GM12878 (cell line): ENCODE measurements around the gene GPR173. TPM values are rescaled to one million over a fixed set of nuclear protein-coding genes. Genes with fewer than 3 reads are reported as not detected.

Source experiments
- ATAC-seq: fragments of 200-7000 bp; cut with Tn5 transposase; 3 replicates; pipeline ENCODE4 v1.9.1; 2020; ENCODE audit warnings: mild to moderate bottlenecking, moderate library complexity
- BruUV-seq: library from RNA; stranded (reverse); fragments of 400-500 nt; replicated peaks from 2 replicates; lab custom pipeline; 2021; lab: Mats Ljungman, UMichigan
- CTCF ChIA-PET: fragments of 300-600 bp; sonication (Branson Sonifier 250); formaldehyde crosslinking; extraction: SDS; loops from one replicate; lab custom pipeline; 2021; ENCODE audit warnings: inconsistent platforms; lab: Yijun Ruan, JAX
- POLR2A ChIA-PET: fragments of 350-600 bp; formaldehyde crosslinking; extraction: SDS; loops from one replicate; lab custom pipeline; 2021; ENCODE audit warnings: inconsistent platforms; lab: Charles Lee
- RAD21 ChIA-PET: fragments of 300-600 bp; sonication (Branson Sonifier 250); formaldehyde crosslinking; loops from one replicate; lab custom pipeline; 2023; ENCODE audit warnings: antibody characterized with exemption; ENCODE audit not compliant: unreplicated experiment; lab: Charles Lee
- SMC1A ChIA-PET: fragments of 300-600 bp; sonication (Branson Sonifier 250); formaldehyde crosslinking; loops from one replicate; lab custom pipeline; 2023; ENCODE audit not compliant: unreplicated experiment, uncharacterized antibody; lab: Charles Lee
- DNase-seq: peaks from one replicate; pipeline ENCODE4 v3.0.0-alpha.2; 2011; ENCODE audit warnings: low read depth, low spot score
- FAIRE-seq: peaks from 3 replicates; lab custom pipeline; 2011; peaks lifted over from hg19 to GRCh38; lab: Jason Lieb, UNC
- H2AFZ ChIP-seq: 2 replicates; pipeline ENCODE4 v1.6.0; 2011; ENCODE audit warnings: low read depth, low read length, control low read depth; ENCODE audit not compliant: control insufficient read depth
- H3K27ac ChIP-seq: 2 replicates; pipeline ENCODE4 v1.5.1; 2011; ENCODE audit warnings: control low read depth; ENCODE audit not compliant: control insufficient read depth, insufficient read depth
- H3K27me3 ChIP-seq, 2 experiments: replicated peaks in 1 of 2; 2 replicates each; pipeline versions ENCODE4 v1.6.0 to v1.6.1; 2011; ENCODE audit warnings: low read length in 1 of 2; ENCODE audit not compliant: control insufficient read depth in 2 of 2, insufficient read depth in 2 of 2
- H3K36me3 ChIP-seq, 2 experiments: 2 replicates each; pipeline ENCODE4 v1.5.1; 2011; ENCODE audit warnings: low read length in 1 of 2; ENCODE audit not compliant: control insufficient read depth in 2 of 2, insufficient read depth in 2 of 2
- H3K4me1 ChIP-seq: 2 replicates; pipeline ENCODE4 v1.6.1; 2011; ENCODE audit warnings: mild to moderate bottlenecking, low read length, moderate library complexity, mixed read lengths; ENCODE audit not compliant: control insufficient read depth, insufficient read depth
- H3K4me2 ChIP-seq: 2 replicates; pipeline ENCODE4 v1.6.0; 2011; ENCODE audit warnings: control low read depth; ENCODE audit not compliant: control insufficient read depth, insufficient read depth
- H3K4me3 ChIP-seq: fragments of 200-600 bp; sonication (generic); 2 replicates; pipeline ENCODE4 v1.5.1; 2016
- H3K79me2 ChIP-seq: 2 replicates; pipeline ENCODE4 v1.6.0; 2011; ENCODE audit warnings: low read length; ENCODE audit not compliant: control insufficient read depth, insufficient read depth
- H3K9ac ChIP-seq: 2 replicates; pipeline ENCODE4 v1.8.0; 2011; ENCODE audit warnings: low read length, control low read depth, mixed read lengths; ENCODE audit not compliant: control insufficient read depth, insufficient read depth
- H3K9me3 ChIP-seq: replicated peaks from 3 replicates; pipeline ENCODE4 v1.5.1; 2011; ENCODE audit warnings: mild to moderate bottlenecking, low read length; ENCODE audit not compliant: control insufficient read depth, insufficient read depth
- H4K20me1 ChIP-seq: 2 replicates; pipeline ENCODE4 v1.6.0; 2011; ENCODE audit not compliant: control insufficient read depth, insufficient read depth
- EGR1 ChIP-seq, 2 experiments: IDR thresholded peaks; 1 replicate in 1 of 2; 2 replicates in 1 of 2; pipeline ENCODE4 v1.6.1; 2011 to 2012; ENCODE audit warnings: low read depth in 2 of 2, low read length in 2 of 2, borderline replicate concordance in 1 of 2, mild to moderate bottlenecking in 1 of 2, moderate library complexity in 1 of 2
- MTA3 ChIP-seq: IDR thresholded peaks from 2 replicates; pipeline ENCODE4 v1.6.1; 2012; ENCODE audit warnings: low read length, inconsistent platforms, borderline replicate concordance
- NR2C1 ChIP-seq: fragments of 450-650 bp; IDR thresholded peaks from 2 replicates; pipeline ENCODE4 v1.6.1; 2017; ENCODE audit warnings: antibody characterized with exemption, mild to moderate bottlenecking, moderate library complexity
- PAX5 ChIP-seq: IDR thresholded peaks from 2 replicates; pipeline ENCODE4 v1.6.1; 2011; ENCODE audit warnings: low read depth, low read length, borderline replicate concordance
- POLR2A ChIP-seq: IDR thresholded peaks from 2 replicates; pipeline ENCODE4 v1.6.1; 2011; ENCODE audit warnings: low read depth, mild to moderate bottlenecking, low read length
- RUNX3 ChIP-seq: IDR thresholded peaks from 2 replicates; pipeline ENCODE4 v1.6.1; 2012; ENCODE audit warnings: low read length, inconsistent platforms
- SMC3 ChIP-seq: IDR thresholded peaks from 2 replicates; pipeline ENCODE4 v1.6.1; 2011; ENCODE audit warnings: low read length, improper control_type of control experiment, borderline replicate concordance
- YY1 ChIP-seq: IDR thresholded peaks from 2 replicates; pipeline ENCODE4 v1.6.1; 2011; ENCODE audit warnings: low read depth, mild to moderate bottlenecking, low read length
- ZNF24 ChIP-seq: fragments of 450-650 bp; IDR thresholded peaks from 2 replicates; pipeline ENCODE4 v1.6.1; 2017; ENCODE audit warnings: antibody characterized with exemption, mild to moderate bottlenecking
- ZNF274 ChIP-seq: IDR thresholded peaks from one replicate; pipeline ENCODE4 v1.8.0; 2011; ENCODE audit not compliant: insufficient read length, insufficient read depth
- ZNF384 ChIP-seq: IDR thresholded peaks from 2 replicates; pipeline ENCODE4 v1.6.1; 2012; ENCODE audit warnings: low read depth, mild to moderate bottlenecking, low read length, improper control_type of control experiment, borderline replicate concordance
- ZNF622 ChIP-seq: fragments of 450-650 bp; IDR thresholded peaks from 2 replicates; pipeline ENCODE4 v1.6.1; 2017; ENCODE audit warnings: mild to moderate bottlenecking, inconsistent platforms
- WGBS: methylation state at CpG from one replicate; pipeline ENCODE4 v1.1.6; 2016; ENCODE audit warnings: low lambda C conversion rate; ENCODE audit not compliant: insufficient replicate concordance, insufficient coverage; ENCODE audit errors: missing lambda C conversion rate; 5-methylcytosine and 5-hydroxymethylcytosine counted together
- in situ Hi-C: fragments of 300-500 bp; cut with MboI; formaldehyde crosslinking; loops from 9 replicates; pipeline ENCODE4 v1.14.3; 2018; ENCODE audit warnings: mixed read lengths
- intact Hi-C: fragments of 100-400 bp; cut with micrococcal nuclease; formaldehyde crosslinking; loops from one replicate; pipeline ENCODE4 v1.14.2; 2022; ENCODE audit not compliant: unreplicated experiment
- polyA plus RNA-seq, 11 experiments: library from polyadenylated mRNA; depleted of rRNA in 4 of 11; unstranded in 6 of 11; stranded (reverse) in 5 of 11; fragments of >200 nt; fragmentation: Nextera tagmentation in 4 of 11; fragmentation: Illumina TruSeq in 1 of 11; extraction: Ambion mirVana in 4 of 11; extraction: Trizol in 1 of 11; gene quantifications; 1 replicate in 1 of 11; 2 replicates in 10 of 11; pipeline versions ENCODE4 v1.2.1 to v1.2.3, GENCODE V29; 2011 to 2016; ENCODE audit warnings: inconsistent platforms in 2 of 11, missing spikeins in 2 of 11, low read depth in 1 of 11
- total RNA-seq, 4 experiments: library from RNA; depleted of rRNA in 3 of 4; stranded (reverse); fragments of >200 nt in 3 of 4; fragmentation: Illumina TruSeq in 1 of 4; extraction: Trizol in 1 of 4; gene quantifications; 2 replicates each; pipeline versions ENCODE4 v1.2.1 to v1.2.3, GENCODE V29; 2013 to 2021
- TF ChIP-seq, protein P1 (sequence below): fragments of 450-650 bp; IDR thresholded peaks from 2 replicates; pipeline ENCODE4 v1.6.1; 2017; ENCODE audit warnings: mild to moderate bottlenecking
- TF ChIP-seq, protein P2 (sequence below): IDR thresholded peaks from 2 replicates; pipeline ENCODE4 v1.6.1; 2012; ENCODE audit warnings: low read depth, low read length, improper control_type of control experiment
- TF ChIP-seq, protein P3 (sequence below): IDR thresholded peaks from 2 replicates; pipeline ENCODE4 v1.6.1; 2012; ENCODE audit warnings: low read depth, low read length, improper control_type of control experiment

Gene GPR173
- total and polyA plus RNA-seq, 10 of the 15 experiments (the other 5 are each of a cell fraction or from before 2014, with no cell fraction given), result 0.04 to 0.24 (median 0.12) TPM; not detected in 4

- H3K27me3 ChIP-seq, result no peaks in the 10 kb centered on the region
- CTCF ChIA-PET, result no interaction called here
- intact Hi-C loops (no loop called here), in situ Hi-C loops (no loop called here)
- FAIRE-seq, result no peak
- no peak overlapping the region for H3K9ac ChIP-seq
- peak overlapping the region; percentile 39; the same call in 1 of the 2 replicates for H3K27ac ChIP-seq
- no peaks in the 10 kb centered on the region for H3K9me3 ChIP-seq
- ATAC-seq, result no peak
- no peak overlapping the region for H3K4me3 ChIP-seq
- POLR2A ChIA-PET, result no interaction called here
- H3K4me1 ChIP-seq, result no peaks in the 10 kb centered on the region
- H3K4me2 ChIP-seq, result no peak overlapping the region
- no peak overlapping the region for H2AFZ ChIP-seq
- H3K79me2 ChIP-seq, result no peaks in the 10 kb centered on the region
- TF ChIP-seq ZNF622, result no peak
- no peak for TF ChIP-seq MTA3
- no peak for TF ChIP-seq ZNF274
- no peak for TF ChIP-seq ZNF384
- TF ChIP-seq, protein P1, sequence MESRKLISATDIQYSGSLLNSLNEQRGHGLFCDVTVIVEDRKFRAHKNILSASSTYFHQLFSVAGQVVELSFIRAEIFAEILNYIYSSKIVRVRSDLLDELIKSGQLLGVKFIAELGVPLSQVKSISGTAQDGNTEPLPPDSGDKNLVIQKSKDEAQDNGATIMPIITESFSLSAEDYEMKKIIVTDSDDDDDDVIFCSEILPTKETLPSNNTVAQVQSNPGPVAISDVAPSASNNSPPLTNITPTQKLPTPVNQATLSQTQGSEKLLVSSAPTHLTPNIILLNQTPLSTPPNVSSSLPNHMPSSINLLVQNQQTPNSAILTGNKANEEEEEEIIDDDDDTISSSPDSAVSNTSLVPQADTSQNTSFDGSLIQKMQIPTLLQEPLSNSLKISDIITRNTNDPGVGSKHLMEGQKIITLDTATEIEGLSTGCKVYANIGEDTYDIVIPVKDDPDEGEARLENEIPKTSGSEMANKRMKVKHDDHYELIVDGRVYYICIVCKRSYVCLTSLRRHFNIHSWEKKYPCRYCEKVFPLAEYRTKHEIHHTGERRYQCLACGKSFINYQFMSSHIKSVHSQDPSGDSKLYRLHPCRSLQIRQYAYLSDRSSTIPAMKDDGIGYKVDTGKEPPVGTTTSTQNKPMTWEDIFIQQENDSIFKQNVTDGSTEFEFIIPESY, result no peak
- no peak for TF ChIP-seq RUNX3
- TF ChIP-seq, protein P2, sequence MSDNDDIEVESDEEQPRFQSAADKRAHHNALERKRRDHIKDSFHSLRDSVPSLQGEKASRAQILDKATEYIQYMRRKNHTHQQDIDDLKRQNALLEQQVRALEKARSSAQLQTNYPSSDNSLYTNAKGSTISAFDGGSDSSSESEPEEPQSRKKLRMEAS, result no peak
- TF ChIP-seq SMC3, result no peak
- no peak for TF ChIP-seq ZNF24
- no peak for TF ChIP-seq NR2C1
- TF ChIP-seq, protein P3, sequence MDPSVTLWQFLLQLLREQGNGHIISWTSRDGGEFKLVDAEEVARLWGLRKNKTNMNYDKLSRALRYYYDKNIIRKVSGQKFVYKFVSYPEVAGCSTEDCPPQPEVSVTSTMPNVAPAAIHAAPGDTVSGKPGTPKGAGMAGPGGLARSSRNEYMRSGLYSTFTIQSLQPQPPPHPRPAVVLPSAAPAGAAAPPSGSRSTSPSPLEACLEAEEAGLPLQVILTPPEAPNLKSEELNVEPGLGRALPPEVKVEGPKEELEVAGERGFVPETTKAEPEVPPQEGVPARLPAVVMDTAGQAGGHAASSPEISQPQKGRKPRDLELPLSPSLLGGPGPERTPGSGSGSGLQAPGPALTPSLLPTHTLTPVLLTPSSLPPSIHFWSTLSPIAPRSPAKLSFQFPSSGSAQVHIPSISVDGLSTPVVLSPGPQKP, result no peak
- TF ChIP-seq PAX5, result no peak
- no peak for TF ChIP-seq POLR2A
- no peak for TF ChIP-seq YY1
- no peak for TF ChIP-seq EGR1 (IDR thresholded peaks at IDR 0.05; ENCODE audit: borderline replicate concordance in 1 of 2, low read depth in 2 of 2, low read length in 2 of 2)
- DNase-seq, result no peak
- no peaks in the 10 kb centered on the region for H4K20me1 ChIP-seq
- H3K36me3 ChIP-seq, result no peaks in the 10 kb centered on the region; a peak in 1 of 4 replicates
- SMC1A ChIA-PET, result no interaction called here
- BruUV-seq, result no TSS peak
- RAD21 ChIA-PET, result no interaction called here
- 64% methylated on average over 6 of the region's 6 CpGs for WGBS
These were observed 66.4 kb downstream of the GPR173 start for GRCh38 chrX:53114864-53115549.
